Stimulated activated CD4-positive, alpha-beta T cell treated with anti-CD3 and anti-CD28 coated beads, Interleukin-12 subunit alpha, Interleukin-12 subunit beta, amount 100 ng/mL, for 48 hours (primary cell): ENCODE data around the gene IFRD1.
"Not testable (repeated sequence)": the region's sequence is repeated elsewhere in the genome, so short reads cannot be mapped to it uniquely, and the experiment has no call there.

Experiments
- DNase-seq, 3 donors: peaks; one replicate each; pipeline ENCODE4 v3.0.0-alpha.2; 2020; ENCODE audit warnings: low read depth in 2 of 3, low spot score in 1 of 3

Gene IFRD1

GRCh38 chr7:112439476-112439875 lies 10.8 kb upstream of the IFRD1 start:
- DNase-seq: no peak

- no peak for DNase-seq
Measured at GRCh38 chr7:112442210-112442609, 8.1 kb upstream of the IFRD1 start.

- no peak for DNase-seq
Measured at GRCh38 chr7:112444505-112444904, 5.8 kb upstream of the IFRD1 start.

GRCh38 chr7:112446431-112446830 lies 3.8 kb upstream of the IFRD1 start:
- DNase-seq: no peak

- DNase-seq: no peak
Measured at GRCh38 chr7:112447406-112447805, 2.9 kb upstream of the IFRD1 start.

GRCh38 chr7:112448381-112448780 lies 1.9 kb upstream of the IFRD1 start:
- no peak for DNase-seq

GRCh38 chr7:112448891-112449290 lies 1.4 kb upstream of the IFRD1 start:
- no peak for DNase-seq

GRCh38 chr7:112449353-112449752 lies 907 bp upstream of the IFRD1 start:
- DNase-seq: peak; percentile 28 to 34 (median 29)

- DNase-seq: peak; percentile 72 to 80 (median 79)
Measured at GRCh38 chr7:112450807-112451761, 824 bp downstream of the IFRD1 start.

GRCh38 chr7:112452102-112452888 lies 2.0 kb downstream of the IFRD1 start:
- DNase-seq: no peak

GRCh38 chr7:112453505-112454171 lies 3.4 kb downstream of the IFRD1 start:
- no peak for DNase-seq

GRCh38 chr7:112454191-112454590 lies 3.9 kb downstream of the IFRD1 start:
- not testable (repeated sequence) for DNase-seq

- DNase-seq: no peak
Measured at GRCh38 chr7:112459645-112460044, 9.4 kb downstream of the IFRD1 start.

- DNase-seq: no peak
Measured at GRCh38 chr7:112462236-112462635, 12.0 kb downstream of the IFRD1 start.

- DNase-seq: no peak
Measured at GRCh38 chr7:112467867-112468266, 17.6 kb downstream of the IFRD1 start.

GRCh38 chr7:112470194-112470593 lies 19.9 kb downstream of the IFRD1 start:
- no peak for DNase-seq

- no peak for DNase-seq
Measured at GRCh38 chr7:112476390-112477052, 26.3 kb downstream of the IFRD1 start.

GRCh38 chr7:112481121-112481736 lies 31.0 kb downstream of the IFRD1 start:
- DNase-seq: no peak

GRCh38 chr7:112481833-112482670 lies 31.8 kb downstream of the IFRD1 start:
- no peak for DNase-seq
